SK-N-SH (cell line): ENCODE data around the gene IGF2BP3.

Source experiments
- CTCF ChIP-seq: fragments of 200-600 bp; sonication (generic); IDR thresholded peaks from 2 replicates; pipeline ENCODE4 v1.6.1; 2017; ENCODE audit warnings: antibody characterized with exemption, mild to moderate bottlenecking, moderate library complexity
- EP300 ChIP-seq, 2 experiments: IDR thresholded peaks; 2 replicates each; pipeline versions ENCODE4 v1.4.0 to v1.6.1; 2012; ENCODE audit warnings: borderline replicate concordance in 1 of 2, low read depth in 1 of 2, low read length in 1 of 2
- EZH2phosphoT487 ChIP-seq: fragments of 200-600 bp; sonication (generic); IDR thresholded peaks from 2 replicates; pipeline ENCODE4 v1.6.1; 2017; ENCODE audit warnings: low read depth, mixed run types, mild to moderate bottlenecking, antibody characterized with exemption, moderate library complexity, borderline replicate concordance
- GATA2 ChIP-seq: sonication (generic); formaldehyde crosslinking; IDR thresholded peaks from 2 replicates; pipeline ENCODE4 v1.5.0; 2020; ENCODE audit warnings: mild to moderate bottlenecking, missing genetic modification reagents
- MXI1 ChIP-seq: IDR thresholded peaks from 2 replicates; pipeline ENCODE4 v1.6.1; 2012; ENCODE audit warnings: mild to moderate bottlenecking, low read depth, low read length, improper control_type of control experiment
- NRF1 ChIP-seq: IDR thresholded peaks from 2 replicates; pipeline ENCODE4 v1.6.1; 2012; ENCODE audit warnings: low read depth, mild to moderate bottlenecking, low read length
- RCOR1 ChIP-seq: fragments of 150-350 bp; IDR thresholded peaks from 2 replicates; pipeline ENCODE4 v1.6.1; 2017; ENCODE audit warnings: antibody characterized with exemption, low read length
- SIN3A ChIP-seq: IDR thresholded peaks from 2 replicates; pipeline ENCODE4 v1.6.1; 2012; ENCODE audit warnings: low read depth, mild to moderate bottlenecking, low read length, moderate library complexity, borderline replicate concordance
- TAF1 ChIP-seq: IDR thresholded peaks from 2 replicates; pipeline ENCODE4 v1.6.1; 2012; ENCODE audit warnings: low read depth, mild to moderate bottlenecking, low read length, moderate library complexity, borderline replicate concordance
- TEAD4 ChIP-seq: IDR thresholded peaks from 2 replicates; pipeline ENCODE4 v1.4.0; 2012; ENCODE audit warnings: mild to moderate bottlenecking, borderline replicate concordance; ENCODE audit not compliant: insufficient read depth
- USF2 ChIP-seq: fragments of 150-350 bp; IDR thresholded peaks from 2 replicates; pipeline ENCODE4 v1.6.1; 2017; ENCODE audit warnings: antibody characterized with exemption, low read length, low read depth, borderline replicate concordance
- YY1 ChIP-seq: IDR thresholded peaks from 2 replicates; pipeline ENCODE4 v1.4.0; 2012; ENCODE audit warnings: low read depth, mild to moderate bottlenecking

GRCh38 chr7:23290993-23291392 is 179.3 kb downstream of the IGF2BP3 start:
- TF ChIP-seq EP300 (IDR thresholded peaks at IDR 0.05; ENCODE audit: borderline replicate concordance in 1 of 2, low read depth in 1 of 2, low read length in 1 of 2) (no peak), YY1 (no peak), CTCF (no peak), TEAD4 (no peak), TAF1 (no peak), USF2 (no peak), MXI1 (no peak), GATA2 (CRISPR knock-in tag) (no peak), NRF1 (no peak), RCOR1 (no peak), SIN3A (no peak), EZH2phosphoT487 (no peak)
